ENCODE measurements around the gene KERA. TPM values are rescaled to one million over a fixed set of nuclear protein-coding genes. Genes with fewer than 3 reads are reported as not detected.
A peak's percentile ranks its signal among the peaks of the same experiment; 100 is the strongest.

Gene KERA
- total RNA-seq, 1 donor from 2014 or later, result not detected

DNA sequence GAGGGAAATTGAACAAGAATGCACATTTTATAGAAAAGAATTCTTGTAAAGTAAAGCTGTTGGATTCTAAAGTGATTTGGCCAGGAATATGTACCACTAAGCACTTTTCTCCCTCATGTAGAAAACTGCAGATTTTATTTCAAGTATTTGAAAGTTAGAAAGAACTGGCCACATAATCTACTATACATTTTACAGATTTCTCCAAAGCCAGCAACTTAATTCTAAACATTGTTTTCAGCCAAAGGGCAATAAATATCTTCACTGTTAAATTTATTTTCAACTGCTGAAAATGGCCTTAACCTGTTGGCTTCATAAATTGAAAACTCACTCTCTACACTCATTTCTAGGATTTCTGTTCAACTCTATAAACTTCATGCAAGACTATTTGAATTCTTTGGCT lies 15.6 kb upstream of the KERA start:
- Histone ChIP-seq H3K4me3 (no peak overlapping the region), H3K9me3 (replicated peaks) (no peaks in the 10 kb centered on the region), H3K36me3 (no peaks in the 10 kb centered on the region), H3K27me3 (ENCODE audit: low read depth) (no peaks in the 10 kb centered on the region), H3K4me1 (no peaks in the 10 kb centered on the region), H3K27ac (replicated peaks) (peak overlapping the region; percentile 61)
- DNase-seq, result no peak
- intact Hi-C loops (cut with micrococcal nuclease), result no loop called here
- TF ChIP-seq, protein P1, sequence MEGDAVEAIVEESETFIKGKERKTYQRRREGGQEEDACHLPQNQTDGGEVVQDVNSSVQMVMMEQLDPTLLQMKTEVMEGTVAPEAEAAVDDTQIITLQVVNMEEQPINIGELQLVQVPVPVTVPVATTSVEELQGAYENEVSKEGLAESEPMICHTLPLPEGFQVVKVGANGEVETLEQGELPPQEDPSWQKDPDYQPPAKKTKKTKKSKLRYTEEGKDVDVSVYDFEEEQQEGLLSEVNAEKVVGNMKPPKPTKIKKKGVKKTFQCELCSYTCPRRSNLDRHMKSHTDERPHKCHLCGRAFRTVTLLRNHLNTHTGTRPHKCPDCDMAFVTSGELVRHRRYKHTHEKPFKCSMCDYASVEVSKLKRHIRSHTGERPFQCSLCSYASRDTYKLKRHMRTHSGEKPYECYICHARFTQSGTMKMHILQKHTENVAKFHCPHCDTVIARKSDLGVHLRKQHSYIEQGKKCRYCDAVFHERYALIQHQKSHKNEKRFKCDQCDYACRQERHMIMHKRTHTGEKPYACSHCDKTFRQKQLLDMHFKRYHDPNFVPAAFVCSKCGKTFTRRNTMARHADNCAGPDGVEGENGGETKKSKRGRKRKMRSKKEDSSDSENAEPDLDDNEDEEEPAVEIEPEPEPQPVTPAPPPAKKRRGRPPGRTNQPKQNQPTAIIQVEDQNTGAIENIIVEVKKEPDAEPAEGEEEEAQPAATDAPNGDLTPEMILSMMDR (IDR thresholded peaks at IDR 0.05; ENCODE audit: borderline replicate concordance), result no peak

DNA sequence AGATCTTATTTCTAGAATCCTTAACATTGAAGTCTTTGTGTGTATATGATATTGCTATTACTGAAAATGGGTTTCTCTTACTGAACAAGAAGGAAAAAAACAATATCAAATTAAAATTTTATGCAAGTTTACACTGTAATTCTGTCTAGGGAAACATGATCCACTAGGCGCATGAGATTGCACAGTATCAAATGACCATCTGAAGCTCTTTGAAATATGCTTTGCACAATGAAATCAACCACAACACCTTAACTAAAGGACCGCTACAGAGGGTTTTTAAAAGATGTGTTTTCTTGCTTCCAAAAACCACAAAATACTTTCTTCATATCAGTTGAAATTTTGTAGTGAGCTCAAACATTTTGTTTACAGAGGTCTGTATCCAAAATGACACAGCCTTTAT lies 15.1 kb upstream of the KERA start:
- intact Hi-C loops (cut with micrococcal nuclease), result no loop called here
- H3K4me1 ChIP-seq, result no peaks in the 10 kb centered on the region
- H3K27ac ChIP-seq (replicated peaks), result peak overlapping the region; percentile 61
- no peaks in the 10 kb centered on the region for H3K27me3 ChIP-seq (ENCODE audit: low read depth)
- TF ChIP-seq, protein P1 (IDR thresholded peaks at IDR 0.05; ENCODE audit: borderline replicate concordance), result no peak
- no peaks in the 10 kb centered on the region for H3K9me3 ChIP-seq (replicated peaks)
- no peak overlapping the region for H3K4me3 ChIP-seq
- no peak for DNase-seq
- no peaks in the 10 kb centered on the region for H3K36me3 ChIP-seq

DNA sequence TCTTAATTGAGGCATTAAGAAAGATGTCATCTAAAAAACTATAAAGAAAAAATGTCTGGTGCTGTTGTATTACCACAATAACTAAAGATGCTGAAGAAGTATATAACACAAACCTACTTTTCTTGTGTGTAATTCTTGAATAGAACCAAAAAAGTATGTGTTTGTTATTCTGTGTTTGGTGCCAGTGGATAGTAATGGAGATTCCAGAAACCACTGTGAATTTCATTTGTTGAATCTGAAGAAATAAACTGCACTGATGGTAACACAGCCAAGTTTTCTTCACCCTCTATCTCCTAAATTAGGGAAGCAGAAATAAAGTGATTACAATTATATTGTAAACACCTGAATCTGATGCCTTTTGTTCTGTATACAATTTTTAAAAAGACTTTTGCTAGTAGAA lies 13.1 kb upstream of the KERA start:
- no peaks in the 10 kb centered on the region for H3K4me1 ChIP-seq
- TF ChIP-seq, protein P1 (IDR thresholded peaks at IDR 0.05; ENCODE audit: borderline replicate concordance), result no peak
- H3K9me3 ChIP-seq (replicated peaks), result no peaks in the 10 kb centered on the region
- H3K4me3 ChIP-seq, result no peak overlapping the region
- no peaks in the 10 kb centered on the region for H3K27me3 ChIP-seq (ENCODE audit: low read depth)
- intact Hi-C loops (cut with micrococcal nuclease), result no loop called here
- no peak overlapping the region for H3K27ac ChIP-seq (replicated peaks)
- no peaks in the 10 kb centered on the region for H3K36me3 ChIP-seq
- DNase-seq, result no peak

DNA sequence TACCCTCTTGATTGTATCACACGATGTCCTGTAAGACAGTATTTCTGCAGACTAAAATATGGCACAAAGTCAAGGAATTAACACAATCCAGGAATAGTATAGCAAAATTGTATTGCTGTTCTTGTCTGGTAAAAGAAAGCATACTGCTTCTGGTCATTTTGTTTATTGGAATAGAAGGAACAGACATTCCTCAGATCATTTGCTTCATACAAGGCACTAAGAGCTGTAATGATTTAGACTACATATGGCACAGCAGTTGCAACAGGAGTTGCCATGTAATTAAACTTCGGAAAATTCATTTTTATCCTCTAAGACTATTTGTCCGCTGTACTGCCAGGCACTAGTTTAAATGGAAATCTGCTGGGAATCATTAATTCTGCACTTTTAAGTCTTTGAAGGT lies 7.6 kb upstream of the KERA start:
- Histone ChIP-seq H3K27ac (replicated peaks) (no peak overlapping the region), H3K27me3 (ENCODE audit: low read depth) (no peaks in the 10 kb centered on the region)
- intact Hi-C loops (cut with micrococcal nuclease), result no loop called here

DNA sequence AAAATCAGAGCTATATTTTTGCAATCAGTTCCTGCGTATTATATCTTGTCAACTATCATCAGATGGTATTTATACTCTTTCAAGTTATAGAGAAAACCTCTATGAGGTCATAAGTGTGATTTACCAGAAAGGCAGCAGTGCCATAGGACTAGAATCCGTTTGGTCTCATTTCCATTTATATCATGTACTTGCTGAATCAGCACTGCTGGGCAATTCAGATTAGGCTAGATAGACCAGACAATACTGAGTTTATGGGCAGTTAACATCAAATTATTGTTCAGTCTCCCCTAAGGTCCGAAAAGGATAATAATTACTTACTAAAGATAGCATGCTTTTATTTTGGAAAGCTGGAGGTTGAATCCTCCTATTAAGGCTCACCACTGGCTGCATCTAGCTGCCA lies 6.8 kb upstream of the KERA start:
- H3K36me3 ChIP-seq, result no peaks in the 10 kb centered on the region
- intact Hi-C loops (cut with micrococcal nuclease), result no loop called here
- no peaks in the 10 kb centered on the region for H3K27me3 ChIP-seq (ENCODE audit: low read depth)
- H3K4me3 ChIP-seq, result no peak overlapping the region
- no peaks in the 10 kb centered on the region for H3K9me3 ChIP-seq (replicated peaks)
- TF ChIP-seq, protein P1 (IDR thresholded peaks at IDR 0.05; ENCODE audit: borderline replicate concordance), result no peak
- DNase-seq, result no peak
- no peak overlapping the region for H3K27ac ChIP-seq (replicated peaks)
- no peaks in the 10 kb centered on the region for H3K4me1 ChIP-seq

More for the DNA sequence above, 7.6 kb upstream of the KERA start:
- no peaks in the 10 kb centered on the region for H3K36me3 ChIP-seq
- no peaks in the 10 kb centered on the region for H3K4me1 ChIP-seq
- H3K9me3 ChIP-seq (replicated peaks), result no peaks in the 10 kb centered on the region
- no peak overlapping the region for H3K4me3 ChIP-seq
- TF ChIP-seq, protein P1 (IDR thresholded peaks at IDR 0.05; ENCODE audit: borderline replicate concordance), result no peak
- DNase-seq, result no peak

DNA sequence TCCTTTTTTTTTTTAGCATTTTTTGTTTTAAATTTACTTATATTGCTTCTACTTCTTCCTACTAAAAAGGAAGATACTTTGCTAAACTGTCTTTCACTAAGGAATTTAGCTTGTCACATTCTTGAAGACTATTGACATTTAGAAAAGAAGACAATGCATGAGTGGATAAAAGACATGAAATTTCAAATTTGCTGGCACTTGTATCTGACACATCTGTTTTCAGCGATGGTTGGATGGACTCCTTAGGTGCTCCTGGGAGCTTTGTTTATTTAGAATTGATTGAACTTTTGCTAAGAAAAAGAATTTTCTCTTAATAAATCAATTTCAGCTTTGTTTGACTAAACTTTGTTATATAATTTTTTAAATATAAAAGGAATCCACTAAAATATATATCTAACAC lies 3.3 kb upstream of the KERA start:
- TF ChIP-seq, protein P1 (IDR thresholded peaks at IDR 0.05; ENCODE audit: borderline replicate concordance), result no peak
- Histone ChIP-seq H3K9me3 (replicated peaks) (no peaks in the 10 kb centered on the region), H3K36me3 (no peaks in the 10 kb centered on the region), H3K4me1 (no peaks in the 10 kb centered on the region), H3K27me3 (ENCODE audit: low read depth) (no peaks in the 10 kb centered on the region), H3K27ac (replicated peaks) (no peak overlapping the region), H3K4me3 (no peak overlapping the region)
- DNase-seq, result no peak
- intact Hi-C loops (cut with micrococcal nuclease), result no loop called here
